ENCODE measurements around the gene ENPP3. TPM values are rescaled to one million over a fixed set of nuclear protein-coding genes. Genes with fewer than 3 reads are reported as not detected.

The ENPP3 gene
- total and polyA plus RNA-seq, 2 of the 13 experiments (the other 11 are each of a cell fraction or from before 2014, with no cell fraction given), result 40.0 to 75.4 TPM

- H3K27me3 ChIP-seq (ENCODE audit: control insufficient read depth in 1 of 2, insufficient read depth in 2 of 2, low read length in 2 of 2), result no peaks in the 10 kb centered on the region
- H3K4me1 ChIP-seq (ENCODE audit: insufficient read depth, low read length), result peaks cover 17% of the 10 kb centered on the region
- H3K79me2 ChIP-seq (ENCODE audit: insufficient read depth, low read length), result no peaks in the 10 kb centered on the region
- H3K9ac ChIP-seq (ENCODE audit: insufficient read depth, low read depth, low read length), result no peak overlapping the region
- intact Hi-C loops (cut with micrococcal nuclease; ENCODE audit: unreplicated experiment) (no loop called here), in situ Hi-C loops (cut with HindIII; ENCODE audit: extremely low pct_ligation_motif_present, low pct_unique_long_range_greater_than_20kb) (loop anchor here (5.0 kb wide), 1 partner anchor 95 kb away; no protein-coding TSS in a partner anchor)
- H3K4me3 ChIP-seq (replicated peaks in 1 of 3; ENCODE audit: insufficient read depth in 1 of 3, low read depth in 2 of 3, low read length in 3 of 3), result no peak overlapping the region
- no peaks in the 10 kb centered on the region for H4K20me1 ChIP-seq (ENCODE audit: insufficient read depth, low read length)
- no peak for FAIRE-seq
- no peak overlapping the region for H3K27ac ChIP-seq (ENCODE audit: extremely low read length, insufficient read depth, low read length)
- DNase-seq (ENCODE audit: low spot score), result peak; percentile 42
- H2AFZ ChIP-seq (ENCODE audit: low read length), result no peak overlapping the region
- 96% methylated on average over 6 of the region's 6 CpGs for WGBS (ENCODE audit: low lambda C conversion rate)
- ATAC-seq, result peak; percentile 95
- no peak overlapping the region for H3K4me2 ChIP-seq (ENCODE audit: low read depth, low read length)
- no peaks in the 10 kb centered on the region for H3K9me3 ChIP-seq (ENCODE audit: low read length)
- H3K36me3 ChIP-seq (replicated peaks in 1 of 2; ENCODE audit: control insufficient read depth in 1 of 2, insufficient read depth in 2 of 2, low read length in 2 of 2), result no peaks in the 10 kb centered on the region
- CTCF ChIA-PET (ENCODE audit: low intra/inter-chr PET ratio, low total read pairs), result interaction anchor here (1.4 to 2.1 kb wide), 2 partner anchors 15 to 97 kb away, joined by 5 read pairs; partner anchors contain the start of gene ENPP1
- POLR2A ChIA-PET, result no interaction called here
- BruUV-seq (replicated peaks), result no TSS peak
- TF ChIP-seq, protein P1, sequence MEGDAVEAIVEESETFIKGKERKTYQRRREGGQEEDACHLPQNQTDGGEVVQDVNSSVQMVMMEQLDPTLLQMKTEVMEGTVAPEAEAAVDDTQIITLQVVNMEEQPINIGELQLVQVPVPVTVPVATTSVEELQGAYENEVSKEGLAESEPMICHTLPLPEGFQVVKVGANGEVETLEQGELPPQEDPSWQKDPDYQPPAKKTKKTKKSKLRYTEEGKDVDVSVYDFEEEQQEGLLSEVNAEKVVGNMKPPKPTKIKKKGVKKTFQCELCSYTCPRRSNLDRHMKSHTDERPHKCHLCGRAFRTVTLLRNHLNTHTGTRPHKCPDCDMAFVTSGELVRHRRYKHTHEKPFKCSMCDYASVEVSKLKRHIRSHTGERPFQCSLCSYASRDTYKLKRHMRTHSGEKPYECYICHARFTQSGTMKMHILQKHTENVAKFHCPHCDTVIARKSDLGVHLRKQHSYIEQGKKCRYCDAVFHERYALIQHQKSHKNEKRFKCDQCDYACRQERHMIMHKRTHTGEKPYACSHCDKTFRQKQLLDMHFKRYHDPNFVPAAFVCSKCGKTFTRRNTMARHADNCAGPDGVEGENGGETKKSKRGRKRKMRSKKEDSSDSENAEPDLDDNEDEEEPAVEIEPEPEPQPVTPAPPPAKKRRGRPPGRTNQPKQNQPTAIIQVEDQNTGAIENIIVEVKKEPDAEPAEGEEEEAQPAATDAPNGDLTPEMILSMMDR (CRISPR knock-in tag; IDR thresholded peaks at IDR 0.05), result peak; percentile 51
- TF ChIP-seq PHF5A (CRISPR knock-in tag; IDR thresholded peaks at IDR 0.05; ENCODE audit: low read depth, unreplicated experiment) (no peak), MIER3 (CRISPR knock-in tag; IDR thresholded peaks at IDR 0.05; ENCODE audit: borderline replicate concordance) (no peak), ZNF318 (CRISPR knock-in tag; IDR thresholded peaks at IDR 0.05) (no peak), RAD21 (CRISPR knock-in tag; IDR thresholded peaks at IDR 0.05) (peak; percentile 33; the same call in 1 of the 2 replicates), GATAD1 (CRISPR knock-in tag; IDR thresholded peaks at IDR 0.05) (no peak), FOSL2 (CRISPR knock-in tag; IDR thresholded peaks at IDR 0.05) (0 out of 2 replicates have a peak, but pooled peaks have one; percentile 38), ZBTB25 (CRISPR knock-in tag; IDR thresholded peaks at IDR 0.05) (no peak), SMC3 (IDR thresholded peaks at IDR 0.05; ENCODE audit: low read length) (peak; percentile 68)
- TF ChIP-seq, protein P2, sequence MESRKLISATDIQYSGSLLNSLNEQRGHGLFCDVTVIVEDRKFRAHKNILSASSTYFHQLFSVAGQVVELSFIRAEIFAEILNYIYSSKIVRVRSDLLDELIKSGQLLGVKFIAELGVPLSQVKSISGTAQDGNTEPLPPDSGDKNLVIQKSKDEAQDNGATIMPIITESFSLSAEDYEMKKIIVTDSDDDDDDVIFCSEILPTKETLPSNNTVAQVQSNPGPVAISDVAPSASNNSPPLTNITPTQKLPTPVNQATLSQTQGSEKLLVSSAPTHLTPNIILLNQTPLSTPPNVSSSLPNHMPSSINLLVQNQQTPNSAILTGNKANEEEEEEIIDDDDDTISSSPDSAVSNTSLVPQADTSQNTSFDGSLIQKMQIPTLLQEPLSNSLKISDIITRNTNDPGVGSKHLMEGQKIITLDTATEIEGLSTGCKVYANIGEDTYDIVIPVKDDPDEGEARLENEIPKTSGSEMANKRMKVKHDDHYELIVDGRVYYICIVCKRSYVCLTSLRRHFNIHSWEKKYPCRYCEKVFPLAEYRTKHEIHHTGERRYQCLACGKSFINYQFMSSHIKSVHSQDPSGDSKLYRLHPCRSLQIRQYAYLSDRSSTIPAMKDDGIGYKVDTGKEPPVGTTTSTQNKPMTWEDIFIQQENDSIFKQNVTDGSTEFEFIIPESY (CRISPR knock-in tag; IDR thresholded peaks at IDR 0.05), result 0 out of 2 replicates have a peak, but pooled peaks have one; percentile 27
Observed at GRCh38 chr6:131792091-131792496, 155.0 kb downstream of the ENPP3 start.
